GM12878 (cell line): ENCODE data around the gene PLIN3. TPM values are rescaled to one million over a fixed set of nuclear protein-coding genes. Genes with fewer than 3 reads are reported as not detected.
A peak's percentile ranks its signal among the peaks of the same experiment; 100 is the strongest.

Experiments
- ATAC-seq: fragments of 200-7000 bp; cut with Tn5 transposase; 3 replicates; pipeline ENCODE4 v1.9.1; 2020; ENCODE audit warnings: mild to moderate bottlenecking, moderate library complexity
- BruUV-seq: library from RNA; stranded (reverse); fragments of 400-500 nt; replicated peaks from 2 replicates; lab custom pipeline; 2021; lab: Mats Ljungman, UMichigan
- CTCF ChIA-PET: fragments of 300-600 bp; sonication (Branson Sonifier 250); formaldehyde crosslinking; extraction: SDS; loops from one replicate; lab custom pipeline; 2021; ENCODE audit warnings: inconsistent platforms; lab: Yijun Ruan, JAX
- POLR2A ChIA-PET: fragments of 350-600 bp; formaldehyde crosslinking; extraction: SDS; loops from one replicate; lab custom pipeline; 2021; ENCODE audit warnings: inconsistent platforms; lab: Charles Lee
- RAD21 ChIA-PET: fragments of 300-600 bp; sonication (Branson Sonifier 250); formaldehyde crosslinking; loops from one replicate; lab custom pipeline; 2023; ENCODE audit warnings: antibody characterized with exemption; ENCODE audit not compliant: unreplicated experiment; lab: Charles Lee
- SMC1A ChIA-PET: fragments of 300-600 bp; sonication (Branson Sonifier 250); formaldehyde crosslinking; loops from one replicate; lab custom pipeline; 2023; ENCODE audit not compliant: unreplicated experiment, uncharacterized antibody; lab: Charles Lee
- DNase-seq: peaks from one replicate; pipeline ENCODE4 v3.0.0-alpha.2; 2011; ENCODE audit warnings: low read depth, low spot score
- FAIRE-seq: peaks from 3 replicates; lab custom pipeline; 2011; peaks lifted over from hg19 to GRCh38; lab: Jason Lieb, UNC
- H2AFZ ChIP-seq: 2 replicates; pipeline ENCODE4 v1.6.0; 2011; ENCODE audit warnings: low read depth, low read length, control low read depth; ENCODE audit not compliant: control insufficient read depth
- H3K27ac ChIP-seq: 2 replicates; pipeline ENCODE4 v1.5.1; 2011; ENCODE audit warnings: control low read depth; ENCODE audit not compliant: control insufficient read depth, insufficient read depth
- H3K27me3 ChIP-seq, 2 experiments: replicated peaks in 1 of 2; 2 replicates each; pipeline versions ENCODE4 v1.6.0 to v1.6.1; 2011; ENCODE audit warnings: low read length in 1 of 2; ENCODE audit not compliant: control insufficient read depth in 2 of 2, insufficient read depth in 2 of 2
- H3K36me3 ChIP-seq, 2 experiments: 2 replicates each; pipeline ENCODE4 v1.5.1; 2011; ENCODE audit warnings: low read length in 1 of 2; ENCODE audit not compliant: control insufficient read depth in 2 of 2, insufficient read depth in 2 of 2
- H3K4me1 ChIP-seq: 2 replicates; pipeline ENCODE4 v1.6.1; 2011; ENCODE audit warnings: mild to moderate bottlenecking, low read length, moderate library complexity, mixed read lengths; ENCODE audit not compliant: control insufficient read depth, insufficient read depth
- H3K4me2 ChIP-seq: 2 replicates; pipeline ENCODE4 v1.6.0; 2011; ENCODE audit warnings: control low read depth; ENCODE audit not compliant: control insufficient read depth, insufficient read depth
- H3K4me3 ChIP-seq: fragments of 200-600 bp; sonication (generic); 2 replicates; pipeline ENCODE4 v1.5.1; 2016
- H3K79me2 ChIP-seq: 2 replicates; pipeline ENCODE4 v1.6.0; 2011; ENCODE audit warnings: low read length; ENCODE audit not compliant: control insufficient read depth, insufficient read depth
- H3K9ac ChIP-seq: 2 replicates; pipeline ENCODE4 v1.8.0; 2011; ENCODE audit warnings: low read length, control low read depth, mixed read lengths; ENCODE audit not compliant: control insufficient read depth, insufficient read depth
- H3K9me3 ChIP-seq: replicated peaks from 3 replicates; pipeline ENCODE4 v1.5.1; 2011; ENCODE audit warnings: mild to moderate bottlenecking, low read length; ENCODE audit not compliant: control insufficient read depth, insufficient read depth
- H4K20me1 ChIP-seq: 2 replicates; pipeline ENCODE4 v1.6.0; 2011; ENCODE audit not compliant: control insufficient read depth, insufficient read depth
- CBFB ChIP-seq: IDR thresholded peaks from 2 replicates; pipeline ENCODE4 v1.6.1; 2016; ENCODE audit warnings: antibody characterized with exemption, low read depth
- CBX5 ChIP-seq: sonication (generic); IDR thresholded peaks from 2 replicates; pipeline ENCODE4 v1.6.1; 2016; ENCODE audit warnings: low read depth, moderate library complexity, mild to moderate bottlenecking, inconsistent platforms
- MEF2A ChIP-seq: IDR thresholded peaks from 2 replicates; pipeline ENCODE4 v1.6.1; 2011; ENCODE audit warnings: low read depth, mild to moderate bottlenecking, low read length, moderate library complexity; ENCODE audit not compliant: insufficient read depth
- MXI1 ChIP-seq: fragments of 150-350 bp; IDR thresholded peaks from 2 replicates; pipeline ENCODE4 v1.6.1; 2011; ENCODE audit warnings: low read depth, mild to moderate bottlenecking, inconsistent platforms, low read length, improper control_type of control experiment
- PAX5 ChIP-seq: IDR thresholded peaks from 2 replicates; pipeline ENCODE4 v1.6.1; 2011; ENCODE audit warnings: low read depth, low read length, borderline replicate concordance
- PRDM15 ChIP-seq: fragments of 450-650 bp; formaldehyde crosslinking; IDR thresholded peaks from 2 replicates; pipeline ENCODE4 v1.4.0; 2020; ENCODE audit warnings: mild to moderate bottlenecking, moderate library complexity
- RCOR1 ChIP-seq: conservative IDR thresholded peaks from 2 replicates; pipeline ENCODE4 v1.6.1; 2012; ENCODE audit warnings: low read depth, low read length, improper control_type of control experiment
- WRNIP1 ChIP-seq: IDR thresholded peaks from 2 replicates; pipeline ENCODE4 v1.6.1; 2011; ENCODE audit warnings: low read depth, low read length, improper control_type of control experiment, borderline replicate concordance
- ZBTB33 ChIP-seq: fragments of 450-650 bp; IDR thresholded peaks from 2 replicates; pipeline ENCODE4 v1.6.1; 2017; ENCODE audit warnings: mild to moderate bottlenecking
- ZBTB4 ChIP-seq: fragments of 450-650 bp; formaldehyde crosslinking; IDR thresholded peaks from 2 replicates; pipeline ENCODE4 v1.4.0; 2022; ENCODE audit warnings: mild to moderate bottlenecking, moderate library complexity
- ZNF217 ChIP-seq: fragments of 450-650 bp; IDR thresholded peaks from 2 replicates; pipeline ENCODE4 v1.6.1; 2017; ENCODE audit warnings: antibody characterized with exemption, mild to moderate bottlenecking
- WGBS: methylation state at CpG from one replicate; pipeline ENCODE4 v1.1.6; 2016; ENCODE audit warnings: low lambda C conversion rate; ENCODE audit not compliant: insufficient replicate concordance, insufficient coverage; ENCODE audit errors: missing lambda C conversion rate; 5-methylcytosine and 5-hydroxymethylcytosine counted together
- in situ Hi-C: fragments of 300-500 bp; cut with MboI; formaldehyde crosslinking; loops from 9 replicates; pipeline ENCODE4 v1.14.3; 2018; ENCODE audit warnings: mixed read lengths
- intact Hi-C: fragments of 100-400 bp; cut with micrococcal nuclease; formaldehyde crosslinking; loops from one replicate; pipeline ENCODE4 v1.14.2; 2022; ENCODE audit not compliant: unreplicated experiment
- polyA plus RNA-seq, 11 experiments: library from polyadenylated mRNA; depleted of rRNA in 4 of 11; unstranded in 6 of 11; stranded (reverse) in 5 of 11; fragments of >200 nt; fragmentation: Nextera tagmentation in 4 of 11; fragmentation: Illumina TruSeq in 1 of 11; extraction: Ambion mirVana in 4 of 11; extraction: Trizol in 1 of 11; gene quantifications; 1 replicate in 1 of 11; 2 replicates in 10 of 11; pipeline versions ENCODE4 v1.2.1 to v1.2.3, GENCODE V29; 2011 to 2016; ENCODE audit warnings: inconsistent platforms in 2 of 11, missing spikeins in 2 of 11, low read depth in 1 of 11
- total RNA-seq, 4 experiments: library from RNA; depleted of rRNA in 3 of 4; stranded (reverse); fragments of >200 nt in 3 of 4; fragmentation: Illumina TruSeq in 1 of 4; extraction: Trizol in 1 of 4; gene quantifications; 2 replicates each; pipeline versions ENCODE4 v1.2.1 to v1.2.3, GENCODE V29; 2013 to 2021

PLIN3 gene
- total and polyA plus RNA-seq, 10 of the 15 experiments (the other 5 are each of a cell fraction or from before 2014, with no cell fraction given): 7.7 to 71.4 (median 66.8) TPM

- ATAC-seq (peak; percentile 96), FAIRE-seq (peak; percentile 61), DNase-seq (no peak)
- 49% methylated on average over 36 of the region's 42 CpGs for WGBS
- Histone ChIP-seq H3K36me3 (peaks cover 8 to 9% of the 10 kb centered on the region in 2 experiments), H4K20me1 (no peaks in the 10 kb centered on the region), H3K9ac (no peak overlapping the region), H3K4me1 (peaks cover 28% of the 10 kb centered on the region), H3K4me3 (no peak overlapping the region), H3K27ac (no peak overlapping the region; the same call in 1 of the 2 replicates), H3K4me2 (peak overlapping the region; percentile 54), H2AFZ (peak overlapping the region; percentile 58), H3K79me2 (no peaks in the 10 kb centered on the region), H3K9me3 (no peaks in the 10 kb centered on the region), H3K27me3 (no peaks in the 10 kb centered on the region)
- CTCF ChIA-PET: interaction anchor here (0.6 to 10.7 kb wide), 24 partner anchors 9 to 277 kb away, joined by 3 to 346 read pairs (median 6); partner anchors contain the start of genes FEM1A, KDM4B, PLIN3 and TICAM1
- POLR2A ChIA-PET: interaction anchor here (0.7 to 1.4 kb wide), 3 partner anchors 10 to 42 kb away, joined by 3 to 6 read pairs (median 4); no protein-coding TSS in a partner anchor
- SMC1A ChIA-PET: interaction anchor here (1.0 to 13.9 kb wide), 8 partner anchors 11 to 60 kb away, joined by 3 to 176 read pairs (median 6); partner anchors contain the start of gene PLIN3
- intact Hi-C loops: loop anchor here (1.0 kb wide), 1 partner anchor 42 kb away; no protein-coding TSS in a partner anchor
- RAD21 ChIA-PET: interaction anchor here (0.6 to 7.6 kb wide), 11 partner anchors 10 to 180 kb away, joined by 3 to 158 read pairs (median 4); partner anchors contain the start of gene TICAM1
- no TSS peak for BruUV-seq
- in situ Hi-C loops: loop anchor here (5.0 kb wide), 1 partner anchor 44 kb away; no protein-coding TSS in a partner anchor
- TF ChIP-seq MEF2A (no peak), PRDM15 (no peak), WRNIP1 (no peak), ZBTB4 (CRISPR knock-in tag) (no peak), ZNF217 (no peak), CBX5 (no peak), RCOR1 (no peak), MXI1 (no peak), CBFB (0 out of 2 replicates have a peak, but pooled peaks have one; percentile 25), PAX5 (peak; percentile 61; the same call in 1 of the 2 replicates), ZBTB33 (no peak)
Observed at GRCh38 chr19:4851551-4852290, 15.7 kb downstream of the PLIN3 start.
